ENCODE results near the gene GSAP.

DNA sequence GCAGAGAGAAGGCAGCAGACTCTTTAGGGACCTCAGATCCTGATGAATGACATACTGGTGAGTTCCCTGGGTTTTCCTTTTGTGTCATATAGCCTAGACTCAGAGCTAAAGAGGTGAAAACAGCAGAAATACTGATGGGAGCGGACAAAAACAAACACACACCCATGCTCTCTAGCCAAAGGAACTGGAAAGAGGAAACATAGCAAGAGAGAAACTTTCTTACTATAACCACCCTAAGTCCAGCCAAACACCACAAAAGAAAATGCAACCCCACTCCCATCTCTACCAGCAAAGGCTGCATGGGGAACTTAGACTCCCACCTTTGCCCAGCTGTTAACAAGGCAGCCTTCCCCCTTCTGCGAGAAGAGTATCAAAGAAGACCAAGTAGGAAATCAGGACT is 16.3 kb downstream of the GSAP start:
- no peak for TF ChIP-seq POLR2A (IDR thresholded peaks at IDR 0.05; ENCODE audit: low read depth, low read length)
- TF ChIP-seq, protein P1, sequence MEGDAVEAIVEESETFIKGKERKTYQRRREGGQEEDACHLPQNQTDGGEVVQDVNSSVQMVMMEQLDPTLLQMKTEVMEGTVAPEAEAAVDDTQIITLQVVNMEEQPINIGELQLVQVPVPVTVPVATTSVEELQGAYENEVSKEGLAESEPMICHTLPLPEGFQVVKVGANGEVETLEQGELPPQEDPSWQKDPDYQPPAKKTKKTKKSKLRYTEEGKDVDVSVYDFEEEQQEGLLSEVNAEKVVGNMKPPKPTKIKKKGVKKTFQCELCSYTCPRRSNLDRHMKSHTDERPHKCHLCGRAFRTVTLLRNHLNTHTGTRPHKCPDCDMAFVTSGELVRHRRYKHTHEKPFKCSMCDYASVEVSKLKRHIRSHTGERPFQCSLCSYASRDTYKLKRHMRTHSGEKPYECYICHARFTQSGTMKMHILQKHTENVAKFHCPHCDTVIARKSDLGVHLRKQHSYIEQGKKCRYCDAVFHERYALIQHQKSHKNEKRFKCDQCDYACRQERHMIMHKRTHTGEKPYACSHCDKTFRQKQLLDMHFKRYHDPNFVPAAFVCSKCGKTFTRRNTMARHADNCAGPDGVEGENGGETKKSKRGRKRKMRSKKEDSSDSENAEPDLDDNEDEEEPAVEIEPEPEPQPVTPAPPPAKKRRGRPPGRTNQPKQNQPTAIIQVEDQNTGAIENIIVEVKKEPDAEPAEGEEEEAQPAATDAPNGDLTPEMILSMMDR (conservative IDR thresholded peaks at IDR 0.05; ENCODE audit: low read depth, low read length) = no peak
- TF ChIP-seq SMC3 (IDR thresholded peaks at IDR 0.05; ENCODE audit: low read depth, low read length) = no peak
- no peak for TF ChIP-seq NFE2L2 (IDR thresholded peaks at IDR 0.05; ENCODE audit: low read depth, low read length)

Measured in IMR-90 (cell line).